ENCODE measurements around the gene KRTAP10-3.
"Not testable (repeated sequence)": the region's sequence is repeated elsewhere in the genome, so short reads cannot be mapped to it uniquely, and the experiment has no call there.

Gene KRTAP10-3

GRCh38 chr21:44552136-44552535, 6.5 kb downstream of the KRTAP10-3 start:
- Mint-ChIP-seq H3K36me3 (peaks cover 6 to 7% of the 10 kb centered on the region in 2 donors), H3K27ac (no peak overlapping the region), H3K9me3 (peaks cover 7 to 9% of the 10 kb centered on the region in 2 donors), H3K4me3 (no peak overlapping the region), H3K4me1 (peaks cover 6 to 11% of the 10 kb centered on the region in 2 donors), H3K27me3 (peaks cover 60 to 76% of the 10 kb centered on the region in 2 donors)
- DNase-seq, result no peak
- ATAC-seq (replicated peaks), result no peak

- peaks cover 57 to 76% of the 10 kb centered on the region in 2 donors for H3K27me3 Mint-ChIP-seq
- DNase-seq (no peak), ATAC-seq (replicated peaks) (no peak)
- peaks cover 6 to 9% of the 10 kb centered on the region in 2 donors for H3K4me1 Mint-ChIP-seq
- peaks cover 12 to 14% of the 10 kb centered on the region in 2 donors for H3K36me3 Mint-ChIP-seq
- peaks cover 14 to 15% of the 10 kb centered on the region in 2 donors for H3K9me3 Mint-ChIP-seq
- no peak within 1 kb of the TSS for H3K4me3 Mint-ChIP-seq
- no peak within 1 kb of the TSS for H3K27ac Mint-ChIP-seq
Measured at GRCh38 chr21:44551340-44551961, 7.1 kb downstream of the KRTAP10-3 start, which contains the start of gene KRTAP10-2. Gene KRTAP10-2, minus strand, starts transcription at chr21:44551505. Its CDS starts 47 bp downstream, at chr21:44551458.

- no peak overlapping the region for H3K4me3 Mint-ChIP-seq
- H3K36me3 Mint-ChIP-seq, result peaks cover 12 to 14% of the 10 kb centered on the region in 2 donors
- H3K4me1 Mint-ChIP-seq, result peaks cover 6 to 9% of the 10 kb centered on the region in 2 donors
- no peak for DNase-seq
- H3K27me3 Mint-ChIP-seq, result peaks cover 57 to 72% of the 10 kb centered on the region in 2 donors
- peaks cover 15 to 17% of the 10 kb centered on the region in 2 donors for H3K9me3 Mint-ChIP-seq
- no peak overlapping the region for H3K27ac Mint-ChIP-seq
- ATAC-seq (replicated peaks), result no peak
Measured at GRCh38 chr21:44550807-44551206, 7.8 kb downstream of the KRTAP10-3 start.

DNA sequence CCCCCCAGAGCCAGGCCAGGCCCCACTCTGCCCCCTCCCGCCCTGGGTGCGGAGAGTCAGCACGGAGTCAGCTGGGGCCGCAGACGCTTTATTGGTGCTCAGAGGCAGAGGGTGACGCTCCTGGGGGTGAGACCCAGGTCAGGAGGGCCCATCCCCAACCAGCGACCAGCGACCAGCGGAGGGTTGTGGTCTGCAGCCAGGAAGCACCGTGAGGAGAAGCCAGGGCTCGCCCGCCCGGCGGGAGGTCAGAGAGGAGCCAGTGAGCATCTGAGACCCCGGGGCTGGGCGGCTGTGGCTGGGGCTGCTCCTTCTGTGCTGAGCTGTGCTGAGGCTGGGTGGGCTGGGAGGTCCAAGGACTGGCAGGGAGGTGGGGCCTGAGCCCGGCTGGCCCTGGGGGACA, 8.3 kb downstream of the KRTAP10-3 start:
- H3K27ac Mint-ChIP-seq; DNase-seq; ATAC-seq (replicated peaks); H3K4me1 Mint-ChIP-seq; H3K4me3 Mint-ChIP-seq: not testable (repeated sequence)
- peaks cover 57 to 69% of the 10 kb centered on the region in 2 donors for H3K27me3 Mint-ChIP-seq
- peaks cover 15 to 22% of the 10 kb centered on the region in 2 donors for H3K9me3 Mint-ChIP-seq
- H3K36me3 Mint-ChIP-seq, result peaks cover 12 to 14% of the 10 kb centered on the region in 2 donors

GRCh38 chr21:44549525-44550211, 8.9 kb downstream of the KRTAP10-3 start:
- H3K4me1 Mint-ChIP-seq, result peaks cover 6 to 9% of the 10 kb centered on the region in 2 donors
- H3K4me3 Mint-ChIP-seq, result no peak overlapping the region
- peaks cover 12 to 14% of the 10 kb centered on the region in 2 donors for H3K36me3 Mint-ChIP-seq
- H3K9me3 Mint-ChIP-seq, result peaks cover 15 to 22% of the 10 kb centered on the region in 2 donors
- DNase-seq (no peak), ATAC-seq (replicated peaks) (no peak)
- H3K27ac Mint-ChIP-seq, result no peak overlapping the region
- H3K27me3 Mint-ChIP-seq, result peaks cover 57 to 66% of the 10 kb centered on the region in 2 donors

DNA sequence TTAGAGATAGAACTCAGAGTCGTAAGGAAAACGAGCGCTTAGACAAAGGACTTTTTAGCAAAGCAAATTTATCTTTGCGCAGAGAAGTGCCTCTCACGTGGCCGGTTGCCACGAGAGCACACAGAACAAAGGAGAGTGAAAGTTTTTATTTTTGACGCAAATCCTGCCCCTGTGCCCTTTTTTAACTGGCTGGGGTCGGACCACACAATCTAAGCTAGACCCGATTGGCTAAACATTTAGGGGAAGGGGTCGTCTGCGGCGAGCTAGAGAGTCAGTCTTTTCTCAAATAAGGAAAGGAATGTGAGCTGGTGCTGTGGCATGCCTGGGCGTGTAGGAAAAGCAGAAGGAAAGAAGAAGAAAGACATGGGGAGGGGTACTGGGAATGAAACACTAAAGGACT, 9.7 kb downstream of the KRTAP10-3 start:
- H3K27ac Mint-ChIP-seq, result no peak overlapping the region
- peaks cover 12 to 14% of the 10 kb centered on the region in 2 donors for H3K36me3 Mint-ChIP-seq
- peaks cover 14 to 22% of the 10 kb centered on the region in 2 donors for H3K9me3 Mint-ChIP-seq
- ATAC-seq (replicated peaks), result no peak
- peaks cover 57 to 59% of the 10 kb centered on the region in 2 donors for H3K27me3 Mint-ChIP-seq
- peaks cover 6 to 9% of the 10 kb centered on the region in 2 donors for H3K4me1 Mint-ChIP-seq
- H3K4me3 Mint-ChIP-seq, result no peak overlapping the region
- no peak for DNase-seq

- Mint-ChIP-seq H3K4me1 (peaks cover 6 to 9% of the 10 kb centered on the region in 2 donors), H3K27ac (no peak overlapping the region), H3K36me3 (peaks cover 12 to 14% of the 10 kb centered on the region in 2 donors), H3K4me3 (no peak overlapping the region), H3K27me3 (peaks cover 55 to 56% of the 10 kb centered on the region in 2 donors), H3K9me3 (peaks cover 13 to 22% of the 10 kb centered on the region in 2 donors)
- ATAC-seq (replicated peaks), result no peak
- DNase-seq, result no peak
Measured at GRCh38 chr21:44548381-44548780, 10.2 kb downstream of the KRTAP10-3 start.

GRCh38 chr21:44547656-44548331, 10.8 kb downstream of the KRTAP10-3 start:
- Mint-ChIP-seq H3K4me1 (peaks cover 6 to 9% of the 10 kb centered on the region in 2 donors), H3K27ac (no peak overlapping the region), H3K27me3 (peaks cover 51% of the 10 kb centered on the region in 2 donors), H3K36me3 (peaks cover 12 to 14% of the 10 kb centered on the region in 2 donors), H3K9me3 (peaks cover 13 to 22% of the 10 kb centered on the region in 2 donors), H3K4me3 (peak overlapping the region in 1 of 2 donors; percentile 23)
- DNase-seq (no peak), ATAC-seq (replicated peaks) (no peak)

DNA sequence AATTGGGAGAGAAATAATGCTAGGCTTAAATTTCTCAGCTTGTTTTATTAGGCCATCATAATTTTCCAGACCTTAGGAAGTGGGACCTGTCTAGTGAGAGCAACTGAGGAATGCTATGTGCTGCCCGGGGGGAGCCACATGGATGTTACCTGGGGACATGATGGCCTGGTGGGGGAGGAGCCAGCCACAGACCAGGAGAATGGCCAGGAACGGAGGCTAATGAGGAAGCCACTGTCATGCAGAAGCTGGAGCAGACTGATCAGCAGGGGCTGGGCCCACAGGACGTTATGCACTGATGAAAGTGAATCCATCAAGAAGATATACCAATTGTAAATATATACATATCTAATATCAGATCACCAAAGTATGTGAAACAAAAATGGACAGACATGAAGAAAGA, 14.0 kb downstream of the KRTAP10-3 start:
- H3K9me3 Mint-ChIP-seq, result peaks cover 13 to 22% of the 10 kb centered on the region in 2 donors
- H3K4me1 Mint-ChIP-seq, result peaks cover 5 to 6% of the 10 kb centered on the region in 2 donors
- H3K27ac Mint-ChIP-seq, result no peak overlapping the region
- no peak for DNase-seq
- H3K4me3 Mint-ChIP-seq, result no peak overlapping the region
- H3K36me3 Mint-ChIP-seq, result peaks cover 12 to 14% of the 10 kb centered on the region in 2 donors
- ATAC-seq (replicated peaks), result no peak
- peaks cover 30 to 31% of the 10 kb centered on the region in 2 donors for H3K27me3 Mint-ChIP-seq

DNA sequence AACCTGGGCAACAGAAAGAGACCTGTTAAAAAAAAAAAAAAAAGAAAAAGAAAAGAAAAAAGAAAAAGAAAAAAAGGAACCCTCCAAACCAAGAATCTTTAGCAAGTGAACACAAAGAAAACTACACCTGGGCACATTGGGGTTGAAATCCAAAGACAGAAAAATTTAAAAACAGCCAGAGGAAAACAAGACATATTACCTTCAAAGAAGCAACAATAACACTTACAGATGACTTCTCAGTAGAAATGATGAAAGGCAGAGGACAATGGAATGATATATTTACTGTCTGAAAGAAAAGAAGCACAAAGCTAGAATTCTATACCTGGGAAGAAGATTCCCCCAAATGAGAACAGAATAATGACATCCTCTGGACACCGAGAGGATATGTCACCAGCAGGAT, 15.9 kb downstream of the KRTAP10-3 start:
- Mint-ChIP-seq H3K4me3 (no peak overlapping the region), H3K36me3 (peaks cover 12 to 13% of the 10 kb centered on the region in 2 donors), H3K4me1 (peaks cover 2 to 4% of the 10 kb centered on the region in 2 donors)

GRCh38 chr21:44540741-44541288, 17.8 kb downstream of the KRTAP10-3 start:
- H3K9me3 Mint-ChIP-seq, result peaks cover 1 to 5% of the 10 kb centered on the region in 2 donors
- no peaks in the 10 kb centered on the region for H3K4me1 Mint-ChIP-seq
- peaks cover 26 to 30% of the 10 kb centered on the region in 2 donors for H3K27me3 Mint-ChIP-seq
- H3K27ac Mint-ChIP-seq, result no peak overlapping the region
- no peak for ATAC-seq (replicated peaks)
- no peak overlapping the region for H3K4me3 Mint-ChIP-seq
- no peaks in the 10 kb centered on the region for H3K36me3 Mint-ChIP-seq
- no peak for DNase-seq

More for the DNA sequence above, 15.9 kb downstream of the KRTAP10-3 start:
- Mint-ChIP-seq H3K27ac (no peak overlapping the region), H3K27me3 (peaks cover 29 to 30% of the 10 kb centered on the region in 2 donors), H3K9me3 (peaks cover 11 to 21% of the 10 kb centered on the region in 2 donors)
- DNase-seq (no peak), ATAC-seq (replicated peaks) (no peak)

- H3K27ac Mint-ChIP-seq, result no peak within 1 kb of the TSS
- H3K36me3 Mint-ChIP-seq, result no peaks in the 10 kb centered on the region
- no peak within 1 kb of the TSS for H3K4me3 Mint-ChIP-seq
- DNase-seq (no peak), ATAC-seq (replicated peaks) (no peak)
- H3K9me3 Mint-ChIP-seq, result peaks cover 0 to 1% of the 10 kb centered on the region in 2 donors
- H3K4me1 Mint-ChIP-seq, result no peaks in the 10 kb centered on the region
- peaks cover 26 to 30% of the 10 kb centered on the region in 2 donors for H3K27me3 Mint-ChIP-seq
Measured at GRCh38 chr21:44539991-44540666, 18.5 kb downstream of the KRTAP10-3 start, which contains the start of gene KRTAP10-1. Gene KRTAP10-1, minus strand, starts transcription at chr21:44540195. Its CDS starts 45 bp downstream, at chr21:44540150.

- no peak for DNase-seq
- no peak overlapping the region for H3K27ac Mint-ChIP-seq
- H3K27me3 Mint-ChIP-seq, result peaks cover 26 to 30% of the 10 kb centered on the region in 2 donors
- H3K4me3 Mint-ChIP-seq, result no peak overlapping the region
- no peak for ATAC-seq (replicated peaks)
- H3K36me3 Mint-ChIP-seq, result no peaks in the 10 kb centered on the region
- peaks cover 0 to 5% of the 10 kb centered on the region in 2 donors for H3K9me3 Mint-ChIP-seq
- H3K4me1 Mint-ChIP-seq, result no peaks in the 10 kb centered on the region
Measured at GRCh38 chr21:44539046-44539445, 19.5 kb downstream of the KRTAP10-3 start.

Data from stimulated activated naive B cell treated with anti-CD40 and anti-IgM and Interleukin-4, amounts not matched to agents 10 μg/mL and 1 μg/mL and 100 μg/mL, for 72 hours (primary cell).